Measurements from ENCODE around the gene WDR93. TPM values are rescaled to one million over a fixed set of nuclear protein-coding genes. Genes with fewer than 3 reads are reported as not detected.

The WDR93 gene
- total RNA-seq, 1 experiment from 2014 or later = 0.06 TPM

DNA sequence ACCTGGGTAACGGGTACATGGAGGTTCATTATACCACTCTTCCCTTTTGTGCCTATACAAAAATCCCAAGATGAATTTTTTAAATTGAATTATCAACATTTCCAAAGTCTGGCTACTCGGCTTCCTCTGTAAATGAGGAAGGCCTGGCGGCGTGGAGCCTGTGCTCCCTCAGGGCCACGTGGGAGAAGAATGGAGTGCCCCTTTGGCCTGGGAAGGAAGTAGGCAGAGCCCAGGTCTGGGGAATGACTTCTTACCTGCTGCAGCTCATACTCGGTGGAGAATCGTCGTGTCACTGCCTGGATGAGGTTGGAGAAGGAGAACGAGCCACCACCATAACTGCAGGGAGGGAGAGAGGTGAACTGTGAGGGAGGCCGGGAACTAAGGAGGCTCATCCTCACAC is 99.6 kb downstream of the WDR93 start:
- DNase-seq (ENCODE audit: low read depth) = no peak

DNA sequence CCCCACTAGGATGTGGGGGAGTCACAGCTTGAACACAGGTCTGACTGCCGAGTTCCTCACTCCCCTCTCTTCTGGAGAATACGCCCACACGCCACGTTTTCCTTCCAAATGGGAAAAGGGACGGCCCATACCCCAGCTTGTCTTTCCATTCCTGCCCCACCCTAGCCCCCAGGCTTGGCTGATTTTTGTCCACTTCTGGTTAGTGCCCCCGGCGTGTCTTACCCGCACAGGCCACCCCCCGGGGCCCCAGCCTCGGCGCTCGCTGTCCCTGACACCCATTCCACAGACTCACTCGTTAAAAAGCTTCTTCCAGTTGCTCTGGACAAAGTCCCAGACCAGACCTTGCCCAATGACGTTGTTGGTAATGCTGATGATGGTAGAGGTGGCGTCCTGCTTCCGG is 100.0 kb downstream of the WDR93 start:
- no peak for DNase-seq (ENCODE audit: low read depth)

DNA sequence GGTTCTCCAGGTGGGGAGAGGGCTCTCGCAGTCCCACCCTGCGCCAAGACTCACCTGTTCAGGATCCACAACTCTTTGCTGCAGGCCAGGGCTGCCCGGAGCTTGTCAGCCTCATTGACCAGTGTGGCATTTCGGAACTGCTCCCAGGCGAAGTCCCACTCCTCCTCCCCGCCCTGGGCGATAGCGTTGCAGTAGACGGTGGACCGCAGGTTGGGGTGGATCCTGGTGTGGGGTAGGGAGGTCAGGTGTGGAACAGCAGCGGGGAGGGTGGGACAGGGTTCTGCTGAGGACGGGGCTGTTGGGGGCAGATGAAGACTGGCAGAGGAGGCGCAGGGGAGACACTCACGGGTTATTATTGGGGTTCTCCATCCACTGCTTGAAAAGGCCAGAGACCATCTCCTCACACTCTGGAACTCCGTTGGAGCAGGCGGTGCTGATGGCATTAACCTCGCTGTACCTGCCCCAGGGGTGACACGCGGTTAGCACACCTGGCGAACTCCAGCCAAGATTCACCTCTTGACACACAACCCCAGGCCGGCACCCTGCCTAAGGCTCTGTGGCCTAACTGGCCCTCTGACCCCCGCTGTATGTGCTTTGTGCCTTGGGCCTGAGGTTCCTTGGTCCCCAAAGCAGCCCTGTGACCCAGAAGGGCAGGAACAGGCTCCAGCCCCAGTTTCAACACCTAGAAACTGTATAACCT is 101.6 kb downstream of the WDR93 start:
- no peak for DNase-seq (ENCODE audit: low read depth)

Other genes with a start within 250 kb of the WDR93 start
- not detected in 2 replicates for gene RHCG, start 194.2 kb upstream of the WDR93 start, total RNA-seq (2014; rRNA removed; shearing (Covaris generic))
- 7.0 and 10.0 TPM in 2 replicates for gene TICRR, start 115.3 kb upstream of the WDR93 start, total RNA-seq (2014; rRNA removed; shearing (Covaris generic))
- gene KIF7, start 35.3 kb upstream of the WDR93 start, total RNA-seq (2014; rRNA removed; shearing (Covaris generic)) = 3.2 and 3.6 TPM in 2 replicates
- 0.29 TPM in 1 of 2 replicates, not detected in the other for gene PLIN1, start 11.4 kb upstream of the WDR93 start, total RNA-seq (2014; rRNA removed; shearing (Covaris generic))
- 3.7 and 4.3 TPM in 2 replicates for gene PEX11A, start 57 bp upstream of the WDR93 start, total RNA-seq (2014; rRNA removed; shearing (Covaris generic))
- gene MESP1, start 60.4 kb downstream of the WDR93 start, total RNA-seq (2014; rRNA removed; shearing (Covaris generic)) = 1.2 and 1.5 TPM in 2 replicates
- gene MESP2, start 85.5 kb downstream of the WDR93 start, total RNA-seq (2014; rRNA removed; shearing (Covaris generic)) = 0.29 and 0.54 TPM in 2 replicates
- 24.3 and 31.5 TPM in 2 replicates for gene ANPEP, start 124.0 kb downstream of the WDR93 start, total RNA-seq (2014; rRNA removed; shearing (Covaris generic))
- 53.9 and 89.7 TPM in 2 replicates for gene AP3S2, start 203.2 kb downstream of the WDR93 start, total RNA-seq (2014; rRNA removed; shearing (Covaris generic))
- 3.3 and 4.1 TPM in 2 replicates for gene ARPIN, start 222.1 kb downstream of the WDR93 start, total RNA-seq (2014; rRNA removed; shearing (Covaris generic))